22Rv1 (cell line): ENCODE results near the gene DCN.

ENCODE experiments used
- CTCF ChIP-seq: fragments of 450-650 bp; IDR thresholded peaks from 2 replicates; pipeline ENCODE4 v1.5.1; 2017; ENCODE audit warnings: mild to moderate bottlenecking
- ZFX ChIP-seq: fragments of 450-650 bp; IDR thresholded peaks from 2 replicates; pipeline ENCODE4 v1.6.1; 2017; ENCODE audit warnings: antibody characterized with exemption, borderline replicate concordance

- TF ChIP-seq CTCF (no peak), ZFX (no peak)
These were observed 1.8 kb downstream of the DCN start for GRCh38 chr12:91180582-91181395.
